ENCODE measurements around the gene MT1F.

Gene MT1F

DNA sequence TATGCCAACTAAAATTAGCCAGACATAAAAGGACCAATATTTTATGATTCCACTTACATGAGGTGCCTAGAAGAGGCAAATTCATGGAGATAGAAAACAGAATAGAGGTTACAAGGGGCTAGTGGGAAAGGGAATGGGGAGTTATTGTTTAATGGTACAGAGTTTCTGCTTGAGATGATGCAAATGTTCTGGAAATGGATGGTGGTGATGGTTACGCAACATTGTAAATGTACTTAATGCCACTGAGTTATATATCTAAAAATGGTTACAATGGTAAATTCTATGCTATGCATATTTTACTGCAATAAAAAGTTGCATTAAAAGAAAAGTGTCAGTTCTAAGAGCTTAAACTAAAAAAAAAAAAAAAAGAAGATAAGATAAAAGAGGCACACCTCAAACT, 42.4 kb downstream of the MT1F start:
- DNase-seq (ENCODE audit: low spot score), result no peak

DNA sequence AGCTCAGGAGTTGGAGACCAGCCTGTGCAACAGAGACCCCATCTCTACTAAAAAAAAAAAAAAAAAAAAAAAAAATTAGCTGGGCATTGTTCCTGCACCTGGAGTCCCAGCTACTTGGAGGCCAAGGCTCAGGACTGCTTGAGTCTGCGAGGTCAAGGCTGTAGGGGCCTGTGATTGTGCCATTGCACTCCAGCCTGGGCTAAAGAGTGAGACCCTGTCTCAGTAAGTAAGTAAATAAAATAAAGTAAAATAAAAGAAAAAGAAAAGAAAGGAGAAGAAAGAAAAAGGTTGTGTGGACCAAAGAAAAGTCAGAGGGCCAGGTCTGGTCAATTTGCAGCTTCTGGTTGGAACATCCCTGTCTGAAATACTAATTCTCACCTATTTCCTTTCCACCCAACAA, 42.9 kb downstream of the MT1F start:
- no peak for DNase-seq (ENCODE audit: low spot score)

GRCh38 chr16:56701534-56701933, 43.8 kb downstream of the MT1F start:
- no peak for DNase-seq (ENCODE audit: low spot score)

- DNase-seq (ENCODE audit: low spot score), result no peak
These were observed 45.1 kb downstream of the MT1F start for GRCh38 chr16:56702836-56703235.
